K562 (cell line): ENCODE measurements around the gene ESR2. TPM values are rescaled to one million over a fixed set of nuclear protein-coding genes. Genes with fewer than 3 reads are reported as not detected.

Source experiments
- ATAC-seq: fragments of 200-7000 bp; cut with Tn5 transposase; 3 replicates; pipeline ENCODE4 v1.9.1; 2020; ENCODE audit warnings: moderate library complexity
- BruUV-seq: library from RNA; stranded (reverse); fragments of 400-500 nt; replicated peaks from 2 replicates; lab custom pipeline; 2021; lab: Mats Ljungman, UMichigan
- CTCF ChIA-PET: fragments of 300-600 bp; formaldehyde crosslinking; extraction: SDS; loops from one replicate; lab custom pipeline; 2021; ENCODE audit warnings: low intra/inter-chr PET ratio; lab: Yijun Ruan, JAX
- POLR2A ChIA-PET: fragments of 300-600, 350-650 bp; sonication (Branson Sonifier 250); formaldehyde crosslinking; extraction: SDS; loops from one replicate; lab custom pipeline; 2021; ENCODE audit warnings: antibody characterized with exemption, inconsistent platforms; lab: Yijun Ruan, JAX
- DNase-seq, 4 experiments: peaks; one replicate each; pipeline versions ENCODE4 v3.0.0 to v3.0.0-alpha.2; 2011 to 2018; ENCODE audit warnings: low spot score in 3 of 4, mixed read lengths in 3 of 4; ENCODE audit errors: extremely low read depth in 1 of 4
- FAIRE-seq: peaks from 2 replicates; lab custom pipeline; 2011; peaks lifted over from hg19 to GRCh38; lab: Jason Lieb, UNC
- H2AFZ ChIP-seq: 2 replicates; pipeline ENCODE4 v1.6.0; 2011; ENCODE audit warnings: low read depth, low read length, control low read depth, inconsistent platforms
- H3K27ac ChIP-seq: fragments of 200-600 bp; 3 replicates; pipeline ENCODE4 v1.8.0; 2011; ENCODE audit warnings: low read depth, mild to moderate bottlenecking, control low read depth, inconsistent platforms, low read length, moderate library complexity, mixed read lengths; ENCODE audit errors: extremely low read depth
- H3K27me3 ChIP-seq, 2 experiments: fragments of 300-600 bp in 1 of 2; 2 replicates in 1 of 2; 3 replicates in 1 of 2; pipeline versions ENCODE4 v1.6.0 to v1.8.0; 2011; ENCODE audit warnings: inconsistent platforms in 2 of 2, low read length in 2 of 2, mild to moderate bottlenecking in 1 of 2, mixed read lengths in 1 of 2, moderate library complexity in 1 of 2; ENCODE audit not compliant: control insufficient read depth in 2 of 2, insufficient read depth in 2 of 2
- H3K36me3 ChIP-seq: fragments of 300-600 bp; 3 replicates; pipeline ENCODE4 v1.8.0; 2011; ENCODE audit warnings: mild to moderate bottlenecking, low read length, inconsistent platforms; ENCODE audit not compliant: control insufficient read depth, insufficient read depth
- H3K4me1 ChIP-seq, 2 experiments: fragments of 200-600 bp in 1 of 2; replicated peaks in 1 of 2; 2 replicates in 1 of 2; 3 replicates in 1 of 2; pipeline versions ENCODE4 v1.5.1 to v1.8.0; 2011; ENCODE audit warnings: inconsistent platforms in 2 of 2, low read length in 2 of 2, mild to moderate bottlenecking in 1 of 2, mixed read lengths in 1 of 2, moderate library complexity in 1 of 2; ENCODE audit not compliant: control insufficient read depth in 2 of 2, insufficient read depth in 2 of 2
- H3K4me2 ChIP-seq: 2 replicates; pipeline ENCODE4 v1.6.1; 2011; ENCODE audit warnings: low read length, control low read depth, inconsistent platforms, mixed read lengths; ENCODE audit not compliant: insufficient read depth
- H3K4me3 ChIP-seq: fragments of 200-600 bp; sonication (generic), shearing (Covaris generic); 2 replicates; pipeline ENCODE4 v1.5.1; 2016; ENCODE audit warnings: control low read depth, inconsistent platforms
- H3K79me2 ChIP-seq: fragments of 200-600 bp; 3 replicates; pipeline ENCODE4 v1.8.0; 2011; ENCODE audit warnings: low read length, inconsistent platforms; ENCODE audit not compliant: control insufficient read depth, insufficient read depth
- H3K9ac ChIP-seq, 2 experiments: 2 replicates each; pipeline versions ENCODE4 v1.6.0 to v1.6.1; 2011; ENCODE audit warnings: low read depth in 2 of 2, low read length in 2 of 2, control low read depth in 1 of 2, inconsistent platforms in 1 of 2, mild to moderate bottlenecking in 1 of 2, mixed read lengths in 1 of 2; ENCODE audit not compliant: insufficient read depth in 1 of 2
- H3K9me1 ChIP-seq: one replicate; pipeline ENCODE4 v1.6.0; 2011; ENCODE audit warnings: inconsistent platforms, mild to moderate bottlenecking, low read length, moderate library complexity; ENCODE audit not compliant: control insufficient read depth, insufficient read depth
- H3K9me3 ChIP-seq: replicated peaks from 2 replicates; pipeline ENCODE4 v1.5.1; 2011; ENCODE audit warnings: low read depth, low read length, inconsistent platforms; ENCODE audit not compliant: control insufficient read depth, insufficient read depth
- H4K20me1 ChIP-seq: replicated peaks from 2 replicates; pipeline ENCODE4 v1.6.1; 2011; ENCODE audit warnings: low read length, inconsistent platforms, mixed read lengths; ENCODE audit not compliant: control insufficient read depth, insufficient read depth
- CBX3 ChIP-seq, 2 experiments: IDR thresholded peaks; 1 replicate in 1 of 2; 2 replicates in 1 of 2; pipeline ENCODE4 v1.6.1; 2012; ENCODE audit warnings: inconsistent platforms in 2 of 2, low read length in 2 of 2, borderline replicate concordance in 1 of 2, control low read depth in 1 of 2
- CREB3 ChIP-seq: fragments of 450-650 bp; conservative IDR thresholded peaks from 2 replicates; pipeline ENCODE4 v1.6.1; 2016; ENCODE audit warnings: missing genetic modification characterization, low read depth, mild to moderate bottlenecking, missing compliant biosample characterization, moderate library complexity
- HDAC1 ChIP-seq, 2 experiments: fragments of 450-650 bp; IDR thresholded peaks; 2 replicates each; pipeline ENCODE4 v1.6.1; 2016 to 2017; ENCODE audit warnings: inconsistent platforms in 1 of 2, mild to moderate bottlenecking in 1 of 2, moderate library complexity in 1 of 2
- HDAC3 ChIP-seq: fragments of 450-650 bp; IDR thresholded peaks from 2 replicates; pipeline ENCODE4 v1.6.1; 2018; ENCODE audit warnings: borderline replicate concordance, mild to moderate bottlenecking, moderate library complexity; ENCODE audit not compliant: partially characterized antibody
- NR2F6 ChIP-seq: fragments of 450-650 bp; formaldehyde crosslinking; IDR thresholded peaks from 2 replicates; pipeline ENCODE4 v1.4.0; 2020; ENCODE audit warnings: mild to moderate bottlenecking
- PKNOX1 ChIP-seq: fragments of 450-650 bp; IDR thresholded peaks from 2 replicates; pipeline ENCODE4 v1.6.1; 2016
- ZNF583 ChIP-seq: fragments of 250-450 bp; sonication (Bioruptor Pico); IDR thresholded peaks from 2 replicates; pipeline ENCODE4 v1.4.0; 2020
- ZNF740 ChIP-seq, 3 experiments: fragments of 200-800 bp in 1 of 3; sonication (Bioruptor generic) in 1 of 3; sonication (generic) in 1 of 3; formaldehyde crosslinking in 1 of 3; IDR thresholded peaks; 2 replicates each; pipeline versions ENCODE4 v1.6.1 to v1.8.0; 2016 to 2022; ENCODE audit warnings: mild to moderate bottlenecking in 2 of 3, missing compliant biosample characterization in 2 of 3, missing genetic modification characterization in 2 of 3, missing genetic modification reagents in 1 of 3
- ZNF780A ChIP-seq: fragments of 250-450 bp; sonication (Bioruptor Pico); IDR thresholded peaks from 2 replicates; pipeline ENCODE4 v1.5.0; 2021; ENCODE audit warnings: mild to moderate bottlenecking
- WGBS: fragments of 100-300 bp; shearing (Covaris generic); methylation state at CpG from one replicate; pipeline ENCODE4 v1.1.6; 2016; ENCODE audit warnings: low coverage, mixed read lengths; ENCODE audit not compliant: insufficient coverage; ENCODE audit errors: missing lambda C conversion rate; 5-methylcytosine and 5-hydroxymethylcytosine counted together
- in situ Hi-C: fragments of 300-500 bp; cut with MboI; formaldehyde crosslinking; loops from 4 replicates; pipeline ENCODE4 v1.15.0; 2018; ENCODE audit warnings: inconsistent platforms, mixed read lengths
- intact Hi-C: fragments of 100-400 bp; cut with micrococcal nuclease; formaldehyde crosslinking; loops from 2 replicates; pipeline ENCODE4 v1.14.2; 2022
- polyA plus RNA-seq, 8 experiments: library from polyadenylated mRNA; depleted of rRNA in 4 of 8; stranded (reverse) in 5 of 8; unstranded in 3 of 8; fragments of >200 nt; fragmentation: Nextera tagmentation in 2 of 8; fragmentation: Illumina TruSeq in 1 of 8; extraction: Ambion mirVana in 2 of 8; extraction: Trizol in 1 of 8; gene quantifications; 2 replicates each; pipeline versions ENCODE4 v1.2.1 to v1.2.3, GENCODE V29; 2011 to 2014; ENCODE audit warnings: inconsistent platforms in 1 of 8, missing spikeins in 1 of 8
- total RNA-seq, 7 experiments: library from RNA; depleted of rRNA in 6 of 7; stranded (reverse); fragments of >200 nt in 6 of 7; fragmentation: Illumina TruSeq in 2 of 7; extraction: Trizol in 2 of 7; gene quantifications; 2 replicates each; pipeline versions ENCODE4 v1.2.1 to v1.2.3, GENCODE V29; 2011 to 2021; ENCODE audit warnings: low replicate concordance in 1 of 7

Gene ESR2
- total and polyA plus RNA-seq, 9 of the 15 experiments (the other 6 are each of a cell fraction or from before 2014, with no cell fraction given) = 0.07 to 3.8 (median 2.0) TPM

- no peak overlapping the region for H2AFZ ChIP-seq
- H3K4me2 ChIP-seq = no peak overlapping the region
- intact Hi-C loops = no loop called here
- WGBS = 3% methylated on average over 6 of the region's 8 CpGs
- H3K27me3 ChIP-seq = peaks cover 5 to 9% of the 10 kb centered on the region in 2 experiments; a peak in 4 of 5 replicates
- ATAC-seq = no peak
- no peaks in the 10 kb centered on the region for H4K20me1 ChIP-seq
- H3K27ac ChIP-seq = no peak overlapping the region
- H3K4me3 ChIP-seq = no peak overlapping the region
- no peaks in the 10 kb centered on the region for H3K36me3 ChIP-seq
- ChIA-PET POLR2A (interaction anchor here (0.5 kb wide), 1 partner anchor 45 kb away, joined by 4 read pairs; no protein-coding TSS in a partner anchor), CTCF (no interaction called here)
- H3K9me3 ChIP-seq = no peaks in the 10 kb centered on the region
- no TSS peak for BruUV-seq
- no peak for TF ChIP-seq ZNF583 (CRISPR knock-in tag)
- in situ Hi-C loops = no loop called here
- H3K4me1 ChIP-seq = no peaks in the 10 kb centered on the region
- no peak for DNase-seq
- no peaks in the 10 kb centered on the region for H3K79me2 ChIP-seq
- H3K9ac ChIP-seq = no peak overlapping the region
- no peak for FAIRE-seq
- H3K9me1 ChIP-seq = no peaks in the 10 kb centered on the region
Observed at GRCh38 chr14:64149921-64150320, 144.2 kb downstream of the ESR2 start.

GRCh38 chr14:64147126-64147790 is 146.9 kb downstream of the ESR2 start:
- Histone ChIP-seq H3K9ac (no peak overlapping the region), H3K4me3 (no peak overlapping the region), H3K4me1 (no peaks in the 10 kb centered on the region), H3K27ac (no peak overlapping the region), H3K9me1 (no peaks in the 10 kb centered on the region), H3K79me2 (no peaks in the 10 kb centered on the region), H3K27me3 (peaks cover 5 to 9% of the 10 kb centered on the region in 2 experiments), H3K4me2 (no peak overlapping the region), H2AFZ (no peak overlapping the region), H3K9me3 (no peaks in the 10 kb centered on the region), H3K36me3 (no peaks in the 10 kb centered on the region), H4K20me1 (no peaks in the 10 kb centered on the region)
- intact Hi-C loops (no loop called here), in situ Hi-C loops (no loop called here)
- TF ChIP-seq CBX3 (IDR thresholded peaks at IDR 0.05; ENCODE audit: borderline replicate concordance in 1 of 2, low read length in 2 of 2) (no peak), ZNF780A (CRISPR knock-in tag) (no peak), HDAC1 (IDR thresholded peaks at IDR 0.05) (no peak), NR2F6 (CRISPR knock-in tag) (no peak), CREB3 (tag) (no peak), ZNF740 (CRISPR knock-in tag; IDR thresholded peaks at IDR 0.05) (no peak), ZNF740 (tag; IDR thresholded peaks at IDR 0.05) (no peak), PKNOX1 (no peak), HDAC3 (no peak)
- no TSS peak for BruUV-seq
- 10% methylated on average over 7 of the region's 7 CpGs for WGBS
- ATAC-seq = peak; percentile 32; the same call in 2 of the 3 replicates
- FAIRE-seq = no peak
- CTCF ChIA-PET = interaction anchor here (0.6 kb wide), 1 partner anchor 52 kb away, joined by 3 read pairs; no protein-coding TSS in a partner anchor
- DNase-seq = no peak
- POLR2A ChIA-PET = no interaction called here
